K562 (cell line): ENCODE measurements around the gene PRTFDC1. TPM values are rescaled to one million over a fixed set of nuclear protein-coding genes. Genes with fewer than 3 reads are reported as not detected.

Experiments
- ATF2 ChIP-seq: sonication (generic); formaldehyde crosslinking; IDR thresholded peaks from 2 replicates; pipeline ENCODE4 v1.8.1; 2022; ENCODE audit warnings: missing genetic modification reagents
- BRD4 ChIP-seq: fragments of 200-600 bp; sonication (generic); IDR thresholded peaks from 2 replicates; pipeline ENCODE4 v1.6.1; 2017; ENCODE audit warnings: inconsistent platforms
- HLTF ChIP-seq: fragments of 450-650 bp; IDR thresholded peaks from 2 replicates; pipeline ENCODE4 v1.6.1; 2016
- HNRNPH1 ChIP-seq: fragments of 200-400 bp; formaldehyde crosslinking; optimal IDR thresholded peaks from 2 replicates; pipeline ENCODE3; 2017; ENCODE audit warnings: low read depth, mild to moderate bottlenecking, low read length, moderate library complexity
- MCM3 ChIP-seq: fragments of 450-650 bp; IDR thresholded peaks from 2 replicates; pipeline ENCODE4 v1.6.1; 2016
- POLR3A ChIP-seq: IDR thresholded peaks from 2 replicates; pipeline ENCODE4 v1.6.1; 2011; ENCODE audit warnings: borderline replicate concordance, mild to moderate bottlenecking, moderate library complexity; ENCODE audit not compliant: insufficient read length, insufficient read depth; ENCODE audit errors: extremely low read depth
- SAFB ChIP-seq: fragments of 200-400 bp; formaldehyde crosslinking; IDR thresholded peaks from 2 replicates; pipeline ENCODE4 v1.6.1; 2017; ENCODE audit warnings: low read depth, low read length, borderline replicate concordance
- SIN3A ChIP-seq, 2 experiments: fragments of 150-350 bp in 1 of 2; IDR thresholded peaks; 2 replicates each; pipeline ENCODE4 v1.6.1; 2011 to 2016; ENCODE audit warnings: borderline replicate concordance in 2 of 2, low read depth in 2 of 2, low read length in 2 of 2, mild to moderate bottlenecking in 2 of 2, moderate library complexity in 2 of 2; ENCODE audit not compliant: control insufficient read depth in 1 of 2
- THAP7 ChIP-seq: fragments of 250-450 bp; sonication (Bioruptor Pico); IDR thresholded peaks from 2 replicates; pipeline ENCODE4 v1.5.0; 2021
- ZFP30 ChIP-seq: fragments of 250-450 bp; sonication (Bioruptor Pico); IDR thresholded peaks from 2 replicates; pipeline ENCODE4 v1.8.0; 2022; ENCODE audit warnings: moderate library complexity, mild to moderate bottlenecking, inconsistent platforms, borderline replicate concordance
- ZNF140 ChIP-seq: fragments of 250-450 bp; sonication (Bioruptor Pico); IDR thresholded peaks from 2 replicates; pipeline ENCODE4 v1.8.0; 2021; ENCODE audit warnings: moderate library complexity, mild to moderate bottlenecking, inconsistent platforms
- ZNF398 ChIP-seq: fragments of 250-450 bp; sonication (Bioruptor Pico); IDR thresholded peaks from 2 replicates; pipeline ENCODE4 v1.8.0; 2021; ENCODE audit warnings: moderate library complexity, mild to moderate bottlenecking, inconsistent platforms
- ZNF41 ChIP-seq: fragments of 250-450 bp; sonication (Bioruptor Pico); conservative IDR thresholded peaks from 2 replicates; pipeline ENCODE4 v1.4.0; 2020; ENCODE audit warnings: mild to moderate bottlenecking
- ZNF609 ChIP-seq: sonication (generic); formaldehyde crosslinking; IDR thresholded peaks from 2 replicates; pipeline ENCODE4 v1.8.1; 2023; ENCODE audit warnings: missing genetic modification reagents, mild to moderate bottlenecking, borderline replicate concordance
- polyA plus RNA-seq, 8 experiments: library from polyadenylated mRNA; depleted of rRNA in 4 of 8; stranded (reverse) in 5 of 8; unstranded in 3 of 8; fragments of >200 nt; fragmentation: Nextera tagmentation in 2 of 8; fragmentation: Illumina TruSeq in 1 of 8; extraction: Ambion mirVana in 2 of 8; extraction: Trizol in 1 of 8; gene quantifications; 2 replicates each; pipeline versions ENCODE4 v1.2.1 to v1.2.3, GENCODE V29; 2011 to 2014; ENCODE audit warnings: inconsistent platforms in 1 of 8, missing spikeins in 1 of 8
- total RNA-seq, 7 experiments: library from RNA; depleted of rRNA in 6 of 7; stranded (reverse); fragments of >200 nt in 6 of 7; fragmentation: Illumina TruSeq in 2 of 7; extraction: Trizol in 2 of 7; gene quantifications; 2 replicates each; pipeline versions ENCODE4 v1.2.1 to v1.2.3, GENCODE V29; 2011 to 2021; ENCODE audit warnings: low replicate concordance in 1 of 7
- TF ChIP-seq, protein P1 (sequence below), 2 experiments: IDR thresholded peaks; 2 replicates each; pipeline ENCODE4 v1.6.1; 2011; ENCODE audit warnings: borderline replicate concordance in 1 of 2, control low read depth in 1 of 2, low read depth in 1 of 2, low read length in 1 of 2, mild to moderate bottlenecking in 1 of 2, mixed read lengths in 1 of 2, moderate library complexity in 1 of 2; ENCODE audit not compliant: insufficient read depth in 1 of 2, insufficient read length in 1 of 2, poor library complexity in 1 of 2, severe bottlenecking in 1 of 2; ENCODE audit errors: extremely low read depth in 1 of 2

Gene PRTFDC1
- total and polyA plus RNA-seq, 9 of the 15 experiments (the other 6 are each of a cell fraction or from before 2014, with no cell fraction given) = 7.0 to 27.6 (median 10.0) TPM

DNA sequence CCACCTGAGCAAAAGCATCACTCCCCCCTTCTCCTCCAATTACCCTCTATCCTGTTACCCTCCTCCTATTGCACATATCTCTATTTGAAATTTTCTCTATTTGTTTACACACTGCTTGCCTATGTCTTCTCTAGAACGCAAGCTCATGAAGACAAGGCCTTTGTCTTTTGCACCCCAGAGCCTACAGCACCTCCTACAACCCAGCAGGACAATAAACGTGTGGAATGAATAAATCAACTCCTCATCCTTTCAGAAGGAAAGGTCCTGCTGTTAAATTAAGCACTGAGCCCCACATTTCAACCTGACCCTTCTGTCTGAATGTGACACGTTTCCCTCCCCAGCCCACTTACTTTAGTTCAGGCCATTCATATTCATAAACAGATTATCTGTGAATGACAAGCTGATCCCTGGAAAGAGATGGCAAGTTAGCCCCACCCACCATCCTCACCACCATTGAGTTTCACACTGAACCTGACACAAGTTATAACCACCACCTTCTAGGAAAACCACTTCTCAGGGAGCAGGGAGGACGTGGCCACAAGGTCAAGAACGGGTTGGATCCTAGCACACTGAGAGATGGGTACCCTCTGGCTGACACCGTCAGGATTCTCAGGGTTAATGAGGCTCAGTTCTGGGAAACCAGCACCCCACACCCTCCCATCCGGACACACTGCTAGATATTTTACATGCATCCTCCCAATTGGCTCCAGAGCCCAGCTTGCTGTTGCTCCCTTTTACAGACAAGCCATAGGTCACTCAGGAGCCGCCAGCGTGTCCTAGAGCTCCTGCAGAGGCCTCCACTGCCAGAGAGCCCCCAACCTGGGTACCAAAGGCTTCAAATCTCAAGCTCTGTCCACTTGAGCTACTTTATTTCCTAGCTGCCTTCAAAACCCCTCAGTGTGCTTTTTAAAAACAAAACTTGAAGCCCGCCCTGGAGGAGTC lies 934 bp downstream of the PRTFDC1 start (continued):
- TF ChIP-seq BRD4 (no peak), HNRNPH1 (no peak), MCM3 (no peak), ZFP30 (CRISPR knock-in tag) (no peak), SAFB (no peak), ZNF41 (CRISPR knock-in tag) (no peak), HLTF (no peak), THAP7 (CRISPR knock-in tag) (no peak), ZNF609 (CRISPR knock-in tag) (no peak), SIN3A (IDR thresholded peaks at IDR 0.05; ENCODE audit: borderline replicate concordance in 2 of 2, control insufficient read depth in 1 of 2, low read depth in 2 of 2, low read length in 2 of 2) (no peak), ZNF140 (CRISPR knock-in tag) (no peak), POLR3A (no peak), ZNF398 (CRISPR knock-in tag) (no peak), ATF2 (CRISPR knock-in tag) (no peak)
- TF ChIP-seq, protein P1, sequence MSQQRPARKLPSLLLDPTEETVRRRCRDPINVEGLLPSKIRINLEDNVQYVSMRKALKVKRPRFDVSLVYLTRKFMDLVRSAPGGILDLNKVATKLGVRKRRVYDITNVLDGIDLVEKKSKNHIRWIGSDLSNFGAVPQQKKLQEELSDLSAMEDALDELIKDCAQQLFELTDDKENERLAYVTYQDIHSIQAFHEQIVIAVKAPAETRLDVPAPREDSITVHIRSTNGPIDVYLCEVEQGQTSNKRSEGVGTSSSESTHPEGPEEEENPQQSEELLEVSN (IDR thresholded peaks at IDR 0.05; ENCODE audit: borderline replicate concordance in 1 of 2, extremely low read depth in 1 of 2, insufficient read depth in 1 of 2, insufficient read length in 1 of 2, low read depth in 1 of 2, low read length in 1 of 2, poor library complexity in 1 of 2, severe bottlenecking in 1 of 2) = no peak
